Type B pancreatic cell (in vitro differentiated cells): ENCODE measurements around the gene MRPL41. TPM values are rescaled to one million over a fixed set of nuclear protein-coding genes. Genes with fewer than 3 reads are reported as not detected.
"Not testable (repeated sequence)": the region's sequence is repeated elsewhere in the genome, so short reads cannot be mapped to it uniquely, and the experiment has no call there.

Experiments used
- DNase-seq: peaks from one replicate; pipeline ENCODE4 v3.0.0; 2021; ENCODE audit warnings: mixed read lengths; ENCODE audit not compliant: unreplicated experiment; ENCODE audit errors: extremely low spot score
- H3K27ac Mint-ChIP-seq: 2 replicates; pipeline ENCODE4 v1.8.0; 2021; ENCODE audit warnings: mild to moderate bottlenecking, mixed read lengths
- H3K27me3 Mint-ChIP-seq: 2 replicates; pipeline ENCODE4 v1.8.0; 2021; ENCODE audit warnings: mixed read lengths
- H3K36me3 Mint-ChIP-seq: 2 replicates; pipeline ENCODE4 v1.8.0; 2021; ENCODE audit warnings: mixed read lengths
- H3K4me1 Mint-ChIP-seq: one replicate; pipeline ENCODE4 v1.8.0; 2021; ENCODE audit warnings: mixed read lengths; ENCODE audit not compliant: unreplicated experiment
- H3K4me3 Mint-ChIP-seq: 2 replicates; pipeline ENCODE4 v1.8.0; 2021; ENCODE audit warnings: mild to moderate bottlenecking, mixed read lengths
- H3K9me3 Mint-ChIP-seq: 2 replicates; pipeline ENCODE4 v1.8.0; 2021; ENCODE audit warnings: mixed read lengths
- total RNA-seq: library from RNA; stranded (reverse); gene quantifications from 2 replicates; pipeline ENCODE4 v1.2.1, GENCODE V29; 2021; ENCODE audit warnings: low replicate concordance
- TF ChIP-seq, protein P1 (sequence below): fragments of 200-600 bp; sonication (generic); conservative IDR thresholded peaks from 2 replicates; pipeline ENCODE4 v1.5.0; 2021; ENCODE audit warnings: antibody characterized with exemption, mild to moderate bottlenecking

MRPL41 gene
- total RNA-seq, 1 donor from 2014 or later: 51.6 TPM

DNA sequence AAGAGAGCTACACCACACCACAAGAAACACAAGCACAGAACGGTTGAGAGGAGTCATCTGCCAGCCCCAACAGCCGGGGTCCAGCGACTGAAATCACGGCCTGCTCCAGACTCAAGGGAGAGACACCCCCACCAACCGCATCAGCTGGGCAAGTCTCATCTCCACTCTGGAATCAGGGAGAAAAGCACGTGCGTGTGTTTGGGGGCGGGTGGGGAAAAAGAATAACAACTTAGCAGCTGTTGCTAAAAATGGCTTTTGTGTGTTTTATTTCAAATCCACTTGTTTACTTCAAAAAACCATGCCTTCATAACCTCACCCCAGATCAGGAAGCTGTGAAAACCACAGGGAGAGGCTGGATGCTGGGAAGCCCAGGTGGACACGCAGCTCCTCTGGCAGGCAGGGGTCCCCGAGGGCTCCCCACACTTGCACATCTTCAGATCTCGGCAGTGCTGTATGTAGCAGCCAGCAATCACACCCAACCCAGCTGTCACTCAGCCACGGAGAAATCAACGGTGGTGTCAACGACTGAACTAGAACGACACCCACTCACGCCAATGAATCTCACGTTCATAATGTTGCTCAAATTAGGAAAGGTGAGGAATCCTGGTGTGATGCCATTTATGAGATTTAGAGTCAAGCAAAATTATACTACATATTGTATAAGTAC is 20.4 kb upstream of the MRPL41 start:
- no peak overlapping the region for H3K4me3 Mint-ChIP-seq
- H3K27me3 Mint-ChIP-seq: peaks cover 4% of the 10 kb centered on the region
- peaks cover 5% of the 10 kb centered on the region for H3K36me3 Mint-ChIP-seq
- H3K27ac Mint-ChIP-seq: no peak overlapping the region
- peaks cover 7% of the 10 kb centered on the region for H3K4me1 Mint-ChIP-seq
- peaks cover 6% of the 10 kb centered on the region for H3K9me3 Mint-ChIP-seq
- DNase-seq: no peak
- TF ChIP-seq, protein P1, sequence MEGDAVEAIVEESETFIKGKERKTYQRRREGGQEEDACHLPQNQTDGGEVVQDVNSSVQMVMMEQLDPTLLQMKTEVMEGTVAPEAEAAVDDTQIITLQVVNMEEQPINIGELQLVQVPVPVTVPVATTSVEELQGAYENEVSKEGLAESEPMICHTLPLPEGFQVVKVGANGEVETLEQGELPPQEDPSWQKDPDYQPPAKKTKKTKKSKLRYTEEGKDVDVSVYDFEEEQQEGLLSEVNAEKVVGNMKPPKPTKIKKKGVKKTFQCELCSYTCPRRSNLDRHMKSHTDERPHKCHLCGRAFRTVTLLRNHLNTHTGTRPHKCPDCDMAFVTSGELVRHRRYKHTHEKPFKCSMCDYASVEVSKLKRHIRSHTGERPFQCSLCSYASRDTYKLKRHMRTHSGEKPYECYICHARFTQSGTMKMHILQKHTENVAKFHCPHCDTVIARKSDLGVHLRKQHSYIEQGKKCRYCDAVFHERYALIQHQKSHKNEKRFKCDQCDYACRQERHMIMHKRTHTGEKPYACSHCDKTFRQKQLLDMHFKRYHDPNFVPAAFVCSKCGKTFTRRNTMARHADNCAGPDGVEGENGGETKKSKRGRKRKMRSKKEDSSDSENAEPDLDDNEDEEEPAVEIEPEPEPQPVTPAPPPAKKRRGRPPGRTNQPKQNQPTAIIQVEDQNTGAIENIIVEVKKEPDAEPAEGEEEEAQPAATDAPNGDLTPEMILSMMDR: no peak

DNA sequence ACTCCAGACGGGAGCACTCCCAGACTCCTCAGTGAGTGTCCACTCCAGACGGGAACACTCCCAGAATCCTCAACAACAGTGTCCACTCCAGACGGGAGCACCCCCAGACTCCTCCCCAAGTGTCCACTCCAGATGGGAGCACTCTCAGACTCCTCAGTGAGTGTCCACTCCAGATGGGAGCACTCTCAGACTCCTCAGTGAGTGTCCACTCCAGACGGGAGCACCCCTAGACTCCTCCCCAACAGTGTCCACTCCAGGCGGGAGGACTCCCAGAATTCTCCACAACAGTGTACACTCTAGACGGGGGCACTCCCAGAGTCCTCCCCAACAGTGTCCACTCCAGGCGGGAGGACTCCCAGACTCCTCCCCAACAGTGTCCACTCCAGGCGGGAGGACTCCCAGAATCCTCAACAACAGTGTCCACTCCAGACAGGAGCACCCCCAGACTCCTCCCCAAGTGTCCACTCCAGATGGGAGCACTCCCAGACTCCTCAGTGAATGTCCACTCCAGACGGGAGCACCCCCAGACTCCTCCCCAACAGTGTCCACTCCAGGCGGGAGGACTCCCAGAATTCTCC is 18.7 kb upstream of the MRPL41 start:
- not testable (repeated sequence) for H3K36me3 Mint-ChIP-seq, H3K9me3 Mint-ChIP-seq, H3K27me3 Mint-ChIP-seq, DNase-seq, H3K4me3 Mint-ChIP-seq, H3K4me1 Mint-ChIP-seq, H3K27ac Mint-ChIP-seq

DNA sequence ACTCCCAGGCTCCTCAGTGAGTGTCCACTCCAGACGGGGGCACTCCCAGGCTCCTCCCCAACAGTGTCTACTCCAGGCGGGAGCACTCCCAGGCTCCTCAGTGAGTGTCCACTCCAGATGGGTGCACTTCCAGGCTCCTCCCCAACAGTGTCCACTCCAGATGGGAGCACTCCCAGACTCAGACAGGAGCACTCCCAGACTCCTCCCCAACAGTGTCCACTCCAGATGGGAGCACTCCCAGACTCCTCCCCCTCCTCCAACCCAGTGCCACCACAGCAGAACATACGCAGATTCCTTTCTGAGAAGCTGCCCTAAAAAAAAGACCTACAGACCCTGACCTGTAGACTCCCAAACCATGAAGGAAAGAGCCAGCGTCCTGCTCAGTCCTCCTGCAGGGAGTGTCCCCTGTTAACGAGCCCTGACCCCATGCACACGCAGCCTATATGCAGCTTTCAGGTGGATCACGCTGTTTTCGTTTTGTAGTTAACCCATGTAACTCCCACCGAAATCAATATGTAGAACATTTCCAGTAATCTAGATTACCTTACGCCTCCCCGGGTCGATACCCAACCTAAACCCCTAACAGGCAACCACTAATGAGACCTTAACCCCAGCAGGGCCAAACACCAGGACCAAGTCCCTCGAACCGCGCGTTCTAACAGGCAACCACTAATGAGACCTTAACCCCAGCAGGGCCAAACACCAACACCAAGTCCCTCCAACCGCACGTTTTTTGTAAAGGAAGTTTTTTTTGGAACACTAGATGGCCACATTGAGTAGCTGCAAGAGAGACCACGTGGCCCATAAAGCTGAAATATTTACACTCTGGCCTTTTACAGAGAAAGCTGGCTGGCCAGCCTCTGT is 17.2 kb upstream of the MRPL41 start:
- Mint-ChIP-seq H3K9me3 (peaks cover 6% of the 10 kb centered on the region), H3K36me3 (peaks cover 5% of the 10 kb centered on the region), H3K4me1 (peaks cover 7% of the 10 kb centered on the region), H3K4me3 (no peak overlapping the region), H3K27me3 (no peaks in the 10 kb centered on the region), H3K27ac (peak overlapping the region; percentile 8)
- no peak for DNase-seq
- TF ChIP-seq, protein P1: peak; percentile 76

DNA sequence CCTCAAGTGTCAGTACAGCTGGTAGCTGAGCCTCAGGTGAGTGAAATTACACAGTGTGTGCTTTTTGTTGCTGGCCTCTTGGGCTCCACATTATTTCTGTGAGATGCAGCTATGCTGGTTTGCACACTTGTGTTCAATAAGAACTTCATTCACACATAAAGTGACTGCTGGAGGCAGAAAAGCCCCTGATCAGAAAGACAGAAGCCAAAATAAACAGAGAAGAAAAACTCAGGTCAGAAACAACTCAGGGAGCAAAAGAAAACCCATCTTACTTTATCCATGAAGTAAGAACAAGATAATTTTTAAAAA is 16.6 kb upstream of the MRPL41 start:
- Mint-ChIP-seq H3K36me3 (peaks cover 5% of the 10 kb centered on the region), H3K4me3 (no peak overlapping the region), H3K4me1 (peaks cover 7% of the 10 kb centered on the region), H3K9me3 (peaks cover 6% of the 10 kb centered on the region), H3K27me3 (no peaks in the 10 kb centered on the region), H3K27ac (peak overlapping the region; percentile 8)
- TF ChIP-seq, protein P1: no peak
- DNase-seq: no peak

DNA sequence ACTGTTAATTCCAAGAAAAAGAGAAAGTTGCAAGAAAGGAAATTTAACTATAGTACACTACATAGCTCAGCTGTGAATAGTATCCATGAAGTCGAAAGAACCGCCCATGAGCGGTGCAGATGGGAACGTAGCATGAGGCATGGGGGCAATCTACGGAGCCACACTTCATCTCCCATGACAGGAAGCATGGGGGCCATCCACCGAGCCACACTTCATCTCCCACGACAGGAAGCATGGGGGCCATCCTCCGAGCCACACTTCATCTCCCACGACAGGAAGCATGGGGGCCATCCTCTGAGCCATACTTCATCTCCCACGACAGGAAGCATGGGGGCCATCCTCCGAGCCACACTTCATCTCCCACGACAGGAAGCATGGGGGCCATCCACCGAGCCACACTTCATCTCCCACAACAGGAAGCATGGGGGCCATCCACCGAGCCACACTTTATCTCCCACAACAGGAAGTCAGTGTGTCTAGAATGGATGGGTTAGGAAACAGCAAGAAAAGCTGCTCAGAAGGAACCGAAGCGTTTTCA is 15.0 kb upstream of the MRPL41 start:
- H3K27me3 Mint-ChIP-seq, H3K4me3 Mint-ChIP-seq, H3K4me1 Mint-ChIP-seq, H3K27ac Mint-ChIP-seq, DNase-seq, H3K9me3 Mint-ChIP-seq, H3K36me3 Mint-ChIP-seq: not testable (repeated sequence)

DNA sequence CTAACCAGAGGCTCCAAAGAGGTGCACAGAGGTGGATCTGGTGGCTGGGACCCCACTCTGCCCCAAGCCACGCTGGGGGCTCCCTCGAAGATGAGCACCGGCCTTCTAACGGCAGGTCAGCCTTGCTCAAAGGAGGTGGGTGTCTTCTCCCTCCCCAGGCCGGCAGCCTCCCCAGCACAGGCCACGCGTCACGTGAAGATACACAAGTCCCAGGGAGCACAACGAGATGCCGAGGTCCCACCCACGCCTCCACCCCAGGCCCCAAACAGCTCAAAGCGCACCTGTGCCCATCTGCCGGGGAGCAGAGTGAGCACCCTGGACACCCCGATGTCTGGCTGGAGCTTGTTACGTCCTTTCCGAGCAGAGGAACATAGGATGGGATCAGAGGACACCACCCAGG is 13.6 kb upstream of the MRPL41 start:
- TF ChIP-seq, protein P1: no peak
- H3K9me3 Mint-ChIP-seq: peaks cover 6% of the 10 kb centered on the region
- no peak overlapping the region for H3K4me3 Mint-ChIP-seq
- no peak for DNase-seq
- no peak overlapping the region for H3K27ac Mint-ChIP-seq
- no peaks in the 10 kb centered on the region for H3K27me3 Mint-ChIP-seq
- H3K36me3 Mint-ChIP-seq: peaks cover 5% of the 10 kb centered on the region
- peaks cover 7% of the 10 kb centered on the region for H3K4me1 Mint-ChIP-seq
